ENCODE results near the gene CSK.

CSK gene

GRCh38 chr15:74821790-74822158, 39.9 kb downstream of the CSK start:
- H3K27ac ChIP-seq = no peak overlapping the region
- TF ChIP-seq CTCF (IDR thresholded peaks at IDR 0.05) (no peak), ZFX (IDR thresholded peaks at IDR 0.05; ENCODE audit: borderline replicate concordance) (no peak)

GRCh38 chr15:74822233-74822632, 40.4 kb downstream of the CSK start:
- TF ChIP-seq ZFX (IDR thresholded peaks at IDR 0.05; ENCODE audit: borderline replicate concordance) = no peak
- no peak for TF ChIP-seq CTCF (IDR thresholded peaks at IDR 0.05)
- no peak overlapping the region for H3K27ac ChIP-seq

GRCh38 chr15:74823324-74823723, 41.4 kb downstream of the CSK start:
- TF ChIP-seq ZFX (IDR thresholded peaks at IDR 0.05; ENCODE audit: borderline replicate concordance) = no peak
- TF ChIP-seq CTCF (IDR thresholded peaks at IDR 0.05) = no peak
- H3K27ac ChIP-seq = no peak overlapping the region

GRCh38 chr15:74824976-74825375, 43.1 kb downstream of the CSK start:
- TF ChIP-seq CTCF (IDR thresholded peaks at IDR 0.05) (no peak), ZFX (IDR thresholded peaks at IDR 0.05; ENCODE audit: borderline replicate concordance) (no peak)
- no peak overlapping the region for H3K27ac ChIP-seq

- TF ChIP-seq ZFX (IDR thresholded peaks at IDR 0.05; ENCODE audit: borderline replicate concordance) (no peak), CTCF (IDR thresholded peaks at IDR 0.05) (no peak)
- H3K27ac ChIP-seq = no peak overlapping the region
Measured at GRCh38 chr15:74825866-74826265, 44.0 kb downstream of the CSK start.

- no peak within 1 kb of the TSS for H3K27ac ChIP-seq
- no peak for TF ChIP-seq CTCF (IDR thresholded peaks at IDR 0.05)
- no peak for TF ChIP-seq ZFX (IDR thresholded peaks at IDR 0.05; ENCODE audit: borderline replicate concordance)
Measured at GRCh38 chr15:74826364-74826819, 44.5 kb downstream of the CSK start, which contains the start of gene CPLX3. CPLX3 (plus strand) TSS chr15:74826627; CDS start chr15:74826704, 77 bp downstream.

GRCh38 chr15:74826921-74827320, 45.0 kb downstream of the CSK start:
- no peak for TF ChIP-seq ZFX (IDR thresholded peaks at IDR 0.05; ENCODE audit: borderline replicate concordance)
- no peak for TF ChIP-seq CTCF (IDR thresholded peaks at IDR 0.05)
- H3K27ac ChIP-seq = no peak overlapping the region

All from 22Rv1 (cell line).